ENCODE results near the gene DISP2.

The DISP2 gene

GRCh38 chr15:40343512-40343911 lies 14.5 kb upstream of the DISP2 start:
- Histone ChIP-seq H3K4me3 (ENCODE audit: insufficient read depth, low read length, poor library complexity, severe bottlenecking) (no peak overlapping the region), H3K4me2 (ENCODE audit: low read depth, low read length, poor library complexity, severe bottlenecking) (no peak overlapping the region), H2AFZ (ENCODE audit: low read depth, low read length, severe bottlenecking) (no peak overlapping the region), H3F3A (ENCODE audit: insufficient read depth) (no peaks in the 10 kb centered on the region), H4K20me1 (ENCODE audit: low read depth, low read length) (no peaks in the 10 kb centered on the region), H3K9me3 (ENCODE audit: insufficient read depth, low read length) (no peaks in the 10 kb centered on the region), H3K27me3 (ENCODE audit: low read length) (no peaks in the 10 kb centered on the region), H3K79me2 (ENCODE audit: insufficient read depth, low read length) (no peaks in the 10 kb centered on the region), H3K27ac (ENCODE audit: low read depth, low read length) (no peak overlapping the region), H3K9me2 (replicated peaks; ENCODE audit: insufficient read depth, low read length) (no peaks in the 10 kb centered on the region), H3K9ac (ENCODE audit: low read length) (no peak overlapping the region), H3K36me3 (ENCODE audit: low read length) (no peaks in the 10 kb centered on the region)
- TF ChIP-seq CTCF (IDR thresholded peaks at IDR 0.05; ENCODE audit: insufficient read depth, low read length, poor library complexity, severe bottlenecking) (no peak), EZH2phosphoT487 (conservative IDR thresholded peaks at IDR 0.05; ENCODE audit: low read length) (no peak)

- no peaks in the 10 kb centered on the region for H4K20me1 ChIP-seq (ENCODE audit: low read depth, low read length)
- no peak overlapping the region for H3K27ac ChIP-seq (ENCODE audit: low read depth, low read length)
- no peak overlapping the region for H2AFZ ChIP-seq (ENCODE audit: low read depth, low read length, severe bottlenecking)
- H3K27me3 ChIP-seq (ENCODE audit: low read length) = no peaks in the 10 kb centered on the region
- no peaks in the 10 kb centered on the region for H3F3A ChIP-seq (ENCODE audit: insufficient read depth)
- no peaks in the 10 kb centered on the region for H3K9me2 ChIP-seq (replicated peaks; ENCODE audit: insufficient read depth, low read length)
- H3K79me2 ChIP-seq (ENCODE audit: insufficient read depth, low read length) = no peaks in the 10 kb centered on the region
- H3K9ac ChIP-seq (ENCODE audit: low read length) = no peak overlapping the region
- H3K36me3 ChIP-seq (ENCODE audit: low read length) = no peaks in the 10 kb centered on the region
- TF ChIP-seq CTCF (IDR thresholded peaks at IDR 0.05; ENCODE audit: insufficient read depth, low read length, poor library complexity, severe bottlenecking) (no peak), EZH2phosphoT487 (conservative IDR thresholded peaks at IDR 0.05; ENCODE audit: low read length) (no peak)
- no peak overlapping the region for H3K4me3 ChIP-seq (ENCODE audit: insufficient read depth, low read length, poor library complexity, severe bottlenecking)
- H3K4me2 ChIP-seq (ENCODE audit: low read depth, low read length, poor library complexity, severe bottlenecking) = no peak overlapping the region
- no peaks in the 10 kb centered on the region for H3K9me3 ChIP-seq (ENCODE audit: insufficient read depth, low read length)
Observed at GRCh38 chr15:40344217-40344616, 13.8 kb upstream of the DISP2 start.

- Histone ChIP-seq H3K9ac (ENCODE audit: low read length) (no peak overlapping the region), H3K27ac (ENCODE audit: low read depth, low read length) (no peak overlapping the region), H3F3A (ENCODE audit: insufficient read depth) (no peaks in the 10 kb centered on the region), H4K20me1 (ENCODE audit: low read depth, low read length) (no peaks in the 10 kb centered on the region), H3K9me2 (replicated peaks; ENCODE audit: insufficient read depth, low read length) (no peaks in the 10 kb centered on the region), H3K4me3 (ENCODE audit: insufficient read depth, low read length, poor library complexity, severe bottlenecking) (no peak overlapping the region), H3K9me3 (ENCODE audit: insufficient read depth, low read length) (no peaks in the 10 kb centered on the region), H3K27me3 (ENCODE audit: low read length) (no peaks in the 10 kb centered on the region), H3K36me3 (ENCODE audit: low read length) (no peaks in the 10 kb centered on the region), H3K79me2 (ENCODE audit: insufficient read depth, low read length) (no peaks in the 10 kb centered on the region), H3K4me2 (ENCODE audit: low read depth, low read length, poor library complexity, severe bottlenecking) (no peak overlapping the region), H2AFZ (ENCODE audit: low read depth, low read length, severe bottlenecking) (no peak overlapping the region)
- TF ChIP-seq CTCF (IDR thresholded peaks at IDR 0.05; ENCODE audit: insufficient read depth, low read length, poor library complexity, severe bottlenecking) = peak; percentile 56
- TF ChIP-seq EZH2phosphoT487 (conservative IDR thresholded peaks at IDR 0.05; ENCODE audit: low read length) = no peak
Observed at GRCh38 chr15:40344631-40345120, 13.3 kb upstream of the DISP2 start.
